Fibroblast of skin of scalp (primary cell): ENCODE data around the gene SPEN.

Experiments used
- DNase-seq: peaks from one replicate; pipeline ENCODE4 v3.0.0-alpha.2; 2013

Gene SPEN

DNA sequence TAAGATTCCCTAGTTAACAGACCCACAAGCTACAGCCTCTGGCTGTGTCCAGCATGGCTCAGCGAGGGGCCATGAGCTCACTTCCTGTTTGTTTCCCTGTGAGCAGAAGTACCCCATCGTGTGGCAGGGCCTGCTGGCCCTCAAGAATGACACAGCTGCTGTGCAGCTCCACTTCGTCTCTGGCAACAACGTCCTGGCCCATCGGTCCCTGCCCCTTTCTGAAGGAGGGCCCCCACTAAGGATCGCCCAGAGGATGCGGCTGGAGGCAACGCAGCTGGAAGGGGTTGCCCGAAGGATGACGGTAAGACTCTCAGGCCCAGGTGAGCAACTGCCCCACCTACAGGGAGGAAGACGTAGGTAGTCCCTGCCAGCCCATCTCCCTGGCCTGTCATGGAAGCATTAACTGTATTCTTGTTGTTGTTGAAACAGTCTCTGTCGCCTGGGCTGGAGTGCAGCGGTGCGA is 90.2 kb downstream of the SPEN start:
- peak; percentile 51 for DNase-seq

DNA sequence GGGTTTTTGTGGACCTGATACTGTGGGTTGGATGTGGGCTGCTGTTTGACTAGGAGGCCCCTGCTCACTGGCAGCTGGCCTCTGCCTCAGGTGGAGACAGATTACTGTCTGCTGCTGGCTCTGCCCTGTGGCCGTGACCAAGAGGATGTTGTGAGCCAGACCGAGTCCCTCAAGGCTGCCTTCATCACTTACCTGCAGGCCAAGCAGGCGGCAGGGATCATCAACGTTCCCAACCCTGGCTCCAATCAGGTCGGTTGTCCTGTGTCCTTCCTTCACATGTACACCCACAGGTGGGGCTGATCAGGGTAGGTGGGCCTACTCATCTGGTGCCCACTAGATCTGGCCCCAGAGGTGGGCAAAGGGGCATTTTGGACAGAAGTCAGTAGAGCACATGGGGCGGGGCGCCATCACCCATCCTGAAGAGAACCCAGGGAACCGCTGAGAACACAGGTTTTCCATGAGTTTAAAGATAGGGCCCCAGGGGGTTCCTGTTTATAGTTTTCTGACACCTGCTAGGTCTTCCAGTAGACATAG is 91.2 kb downstream of the SPEN start:
- DNase-seq: no peak

DNA sequence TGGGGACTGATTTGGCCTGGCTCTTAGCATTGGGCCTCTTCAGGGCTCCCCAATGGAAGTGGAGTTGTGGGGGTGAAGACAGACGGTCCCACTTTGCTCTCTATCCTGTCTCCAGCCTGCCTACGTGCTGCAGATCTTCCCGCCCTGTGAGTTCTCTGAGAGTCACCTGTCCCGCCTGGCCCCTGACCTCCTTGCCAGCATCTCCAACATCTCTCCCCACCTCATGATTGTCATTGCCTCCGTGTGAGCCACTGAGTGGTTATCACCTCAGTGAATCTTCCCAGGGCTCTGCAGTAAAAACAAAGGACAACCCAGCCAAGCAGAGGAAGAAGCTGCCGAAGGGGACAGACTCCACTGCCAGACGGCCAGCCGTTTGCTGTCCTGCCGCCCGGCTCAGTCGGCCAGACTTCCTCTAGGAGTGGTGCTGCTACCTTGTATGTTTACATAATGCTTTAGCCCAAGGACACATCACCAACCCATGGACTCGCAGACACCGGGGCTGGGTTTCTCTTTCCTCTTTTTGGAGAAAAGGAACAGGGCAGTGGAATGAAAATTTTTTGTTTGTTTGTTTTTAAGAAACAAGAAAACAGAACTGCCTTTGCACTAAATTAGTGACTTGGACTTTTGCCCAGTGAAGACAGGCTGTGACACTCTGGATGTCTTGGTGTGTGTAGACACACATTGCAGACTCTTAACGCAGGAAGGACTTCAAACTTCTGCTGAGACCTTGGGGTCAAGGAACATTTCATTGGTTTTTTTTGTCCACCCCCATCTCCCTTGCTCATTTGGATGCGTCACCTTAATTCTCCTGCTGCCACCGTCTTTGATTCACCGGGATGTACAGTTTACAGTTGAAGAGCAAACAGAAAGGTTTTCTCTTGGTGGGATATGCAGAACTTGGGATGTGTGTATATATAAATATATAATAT is 91.9 kb downstream of the SPEN start:
- DNase-seq: no peak

DNA sequence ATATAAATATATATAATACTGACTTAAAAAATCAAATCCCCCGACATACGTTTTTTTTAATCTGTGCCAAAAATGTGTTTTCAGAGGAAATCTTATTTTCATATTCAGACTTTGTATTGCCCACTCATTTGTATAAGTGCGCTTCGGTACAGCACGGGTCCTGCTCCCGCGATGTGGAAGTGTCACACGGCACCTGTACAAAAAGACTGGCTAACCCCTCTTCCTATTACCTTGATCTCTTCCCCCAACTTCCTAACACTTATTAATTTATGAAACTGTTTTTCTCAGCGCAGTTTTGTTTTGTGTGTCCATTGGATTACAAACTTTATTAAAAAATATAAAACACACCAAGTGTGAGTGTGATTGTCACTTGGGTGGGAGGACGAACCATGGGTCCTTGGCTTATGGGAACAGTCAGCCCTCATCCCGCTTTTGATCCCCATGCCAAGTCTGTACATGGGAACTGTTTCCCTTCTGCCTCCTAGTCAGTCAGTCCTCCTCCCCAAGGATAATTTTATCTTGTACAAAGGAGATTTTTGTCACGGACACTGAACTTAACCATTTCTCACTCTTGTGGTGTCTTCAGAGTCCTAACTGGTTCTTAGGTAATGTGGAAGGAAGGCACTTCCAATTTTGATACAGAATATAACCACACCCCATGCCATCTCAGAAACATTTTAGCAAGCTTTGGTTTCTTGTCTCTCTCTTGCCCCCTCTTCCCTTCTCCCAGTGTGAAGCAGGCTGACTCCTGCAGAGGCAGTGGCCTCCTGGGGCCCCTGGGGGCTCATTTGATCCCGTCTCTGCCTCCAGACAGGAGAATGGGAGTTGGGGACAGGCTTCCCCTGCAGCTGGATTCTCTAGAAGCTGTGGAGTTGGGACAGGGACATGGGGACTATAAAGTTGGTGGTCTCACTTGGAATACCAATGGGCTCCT is 92.9 kb downstream of the SPEN start:
- DNase-seq: no peak

DNA sequence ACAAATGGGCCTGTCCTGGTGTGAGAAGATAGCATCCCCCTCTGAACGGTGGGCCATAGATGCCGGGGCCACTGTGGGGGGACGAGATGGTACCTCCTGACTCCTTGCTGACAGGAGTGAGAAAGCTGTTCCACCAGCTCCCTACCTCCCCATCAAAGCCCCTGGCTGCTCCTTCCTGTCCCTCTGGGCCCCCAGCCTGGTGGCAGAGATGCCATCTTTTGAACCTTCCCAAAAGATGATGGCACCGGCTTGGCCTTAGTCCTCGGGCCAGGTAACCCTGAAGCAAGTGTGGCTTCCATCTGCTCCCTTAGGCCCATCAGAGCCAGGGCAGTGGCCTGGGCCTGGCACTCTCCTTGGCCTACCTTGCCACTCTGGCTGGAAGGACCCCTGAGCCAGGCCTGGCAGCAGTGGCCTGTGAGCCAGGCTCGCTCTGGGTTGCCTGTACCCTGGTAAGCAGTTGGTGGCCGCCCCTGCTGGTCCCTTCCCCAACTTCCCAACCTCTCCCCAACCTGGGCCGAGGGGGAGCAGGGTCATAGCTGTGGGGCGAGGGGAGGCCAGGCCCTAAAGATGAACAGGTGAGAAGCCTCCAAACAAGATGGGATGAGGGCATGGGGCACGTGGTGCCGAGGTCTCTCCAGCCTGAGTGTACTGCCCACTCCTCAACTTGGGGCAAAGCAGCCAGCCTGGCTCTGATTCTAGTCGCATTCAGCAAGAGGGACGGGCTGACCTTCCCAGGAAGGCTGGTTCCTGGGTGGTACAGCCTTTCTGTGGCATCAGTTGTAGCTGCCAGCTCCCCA is 93.7 kb downstream of the SPEN start:
- no peak for DNase-seq

DNA sequence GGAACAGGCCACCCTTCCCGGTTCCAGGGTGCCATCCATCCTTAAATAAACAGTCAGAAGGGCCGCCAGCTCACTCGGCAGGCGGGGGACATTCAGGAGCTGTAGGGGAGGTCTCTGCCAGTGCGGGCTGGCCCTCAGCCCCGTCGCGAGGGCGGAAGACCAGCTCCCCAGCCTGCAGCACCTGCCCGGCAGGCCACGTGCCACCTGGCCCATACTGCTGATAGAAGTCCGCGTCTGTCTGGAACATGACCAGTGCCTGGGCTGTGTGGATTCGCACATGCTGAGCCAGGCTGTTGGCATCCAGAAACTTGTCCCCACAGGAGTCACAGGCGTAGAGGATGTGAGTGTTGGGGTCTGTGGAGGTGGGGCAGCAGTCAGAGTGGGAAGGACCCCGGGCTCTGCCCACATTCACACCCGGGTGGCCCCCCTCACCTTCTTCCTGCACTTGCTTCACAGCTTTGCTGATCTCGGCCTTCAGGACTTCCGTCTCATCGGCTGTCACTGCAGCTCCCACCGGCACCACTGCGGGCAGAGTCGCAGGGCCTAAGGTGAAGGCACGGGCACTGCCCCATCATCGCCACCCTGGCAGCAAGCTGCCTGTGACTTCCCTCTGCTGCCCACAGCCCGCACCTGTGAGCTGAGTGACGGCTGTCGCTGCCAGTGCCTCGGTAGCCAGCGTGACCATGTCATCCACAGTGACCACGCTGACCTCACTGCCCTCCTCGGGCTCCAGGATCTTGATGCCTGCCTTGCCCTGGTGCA is 94.6 kb downstream of the SPEN start:
- DNase-seq: no peak

DNA sequence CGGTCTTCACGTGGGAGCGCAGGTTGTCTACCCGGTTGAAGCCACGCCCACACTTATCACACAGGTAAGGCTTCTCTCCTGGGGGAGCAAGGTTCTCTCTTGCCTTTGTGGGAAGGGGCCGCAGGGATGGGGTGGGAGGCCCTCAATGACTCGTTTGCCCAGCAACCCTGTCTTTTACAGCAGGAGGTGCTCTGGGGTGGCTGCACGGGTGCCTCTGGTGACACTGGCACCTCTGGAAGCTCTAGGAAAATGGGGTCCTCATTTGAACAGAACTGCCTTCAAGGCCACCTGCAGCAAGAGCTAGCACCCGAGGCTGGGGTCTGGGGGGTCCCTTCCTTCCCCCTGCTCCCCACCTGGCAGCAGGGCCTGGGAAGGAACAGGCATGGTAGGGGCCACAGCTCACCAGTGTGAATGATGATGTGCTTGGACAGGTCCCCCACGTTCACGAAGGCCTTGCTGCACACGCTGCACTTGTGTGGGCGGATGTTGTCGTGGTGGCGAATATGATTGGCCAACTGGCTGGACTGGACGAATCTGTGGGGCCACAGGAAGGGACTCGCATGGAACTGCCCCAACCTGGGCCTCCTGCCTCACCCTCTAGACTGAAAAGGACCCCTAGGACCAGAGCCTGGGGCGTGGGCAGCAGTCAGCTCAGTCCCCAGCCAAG is 95.3 kb downstream of the SPEN start:
- no peak for DNase-seq

DNA sequence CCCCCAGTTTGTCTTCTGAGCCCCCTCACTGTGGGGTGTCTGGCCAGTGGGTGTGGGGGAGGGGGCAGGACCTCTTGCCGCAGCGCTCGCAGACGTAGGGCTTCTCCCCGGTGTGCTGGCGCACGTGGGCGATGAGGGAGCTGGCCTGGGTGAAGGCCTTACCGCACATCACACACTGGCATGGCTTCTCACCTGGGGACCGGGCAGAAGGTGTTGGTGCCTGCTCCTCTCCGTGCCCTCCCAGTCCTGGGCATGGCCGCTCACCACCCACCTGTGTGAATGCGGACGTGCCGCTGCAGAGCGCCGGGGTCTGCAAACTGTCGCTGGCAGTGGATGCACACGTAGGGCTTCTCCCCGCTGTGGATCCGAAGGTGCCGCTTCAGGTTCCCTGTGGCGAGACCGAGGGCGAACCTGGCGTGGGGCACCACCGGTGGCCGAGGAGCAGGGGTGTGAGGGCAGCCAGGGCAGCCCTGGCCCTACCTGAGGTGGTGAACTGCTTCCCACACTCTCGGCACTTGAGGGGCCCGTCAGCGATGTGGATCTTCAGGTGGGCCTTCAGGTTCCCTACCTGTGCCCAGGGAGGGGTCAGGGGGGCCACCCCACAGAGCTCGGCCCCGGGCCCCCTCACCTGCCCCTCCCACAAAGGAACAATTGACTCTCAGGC is 96.0 kb downstream of the SPEN start:
- DNase-seq: no peak

DNA sequence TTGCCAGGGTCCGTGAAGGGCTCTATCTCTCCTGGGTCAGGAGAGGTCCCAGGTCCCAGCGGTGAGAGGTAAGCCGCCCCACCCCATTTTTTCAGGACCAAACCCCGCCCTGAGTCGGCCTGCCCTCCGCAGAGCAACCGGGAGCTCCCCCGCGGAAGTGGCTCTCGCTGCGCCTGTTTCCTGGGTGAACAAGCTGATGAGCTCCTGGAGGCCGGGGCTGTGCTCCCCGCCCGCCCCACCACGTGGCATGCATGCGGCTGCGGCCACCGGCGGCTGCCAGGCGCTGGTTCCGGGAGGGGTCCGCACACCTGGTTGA is 96.4 kb downstream of the SPEN start:
- no peak for DNase-seq

DNA sequence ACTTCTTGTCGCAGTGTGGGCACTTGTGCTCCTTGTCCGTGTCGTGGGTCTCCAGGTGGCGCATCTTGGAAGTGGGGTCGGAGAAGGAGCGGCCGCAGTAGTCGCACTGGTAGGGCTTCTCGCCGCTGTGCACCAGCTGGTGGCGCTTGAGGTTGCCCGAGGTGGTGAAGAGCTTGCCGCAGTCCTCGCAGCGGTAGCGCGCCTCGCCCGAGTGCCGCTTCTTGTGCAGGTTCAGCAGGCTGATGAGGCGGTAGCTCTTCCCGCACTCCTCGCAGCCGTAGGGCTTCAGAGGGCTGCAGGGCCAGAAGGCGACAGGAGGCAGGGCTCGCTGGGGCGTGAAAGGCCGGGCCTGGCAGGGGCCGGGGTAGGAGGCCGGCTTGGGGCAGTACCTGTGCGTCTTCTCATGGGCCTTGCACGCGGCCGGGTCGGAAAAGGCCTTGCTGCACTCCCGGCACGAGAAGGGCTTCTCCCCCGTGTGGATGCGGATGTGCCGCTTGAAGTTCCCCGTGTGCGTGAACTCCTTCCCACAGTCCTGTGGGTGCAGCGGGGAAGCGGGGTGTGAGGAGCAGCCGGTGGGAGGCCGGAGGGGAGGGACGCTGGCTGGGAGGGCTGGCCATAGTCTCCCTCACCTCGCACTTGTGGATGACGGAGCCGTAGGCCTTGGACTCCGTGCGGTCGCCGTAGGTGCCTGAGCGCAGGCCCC is 97.0 kb downstream of the SPEN start:
- no peak for DNase-seq

DNA sequence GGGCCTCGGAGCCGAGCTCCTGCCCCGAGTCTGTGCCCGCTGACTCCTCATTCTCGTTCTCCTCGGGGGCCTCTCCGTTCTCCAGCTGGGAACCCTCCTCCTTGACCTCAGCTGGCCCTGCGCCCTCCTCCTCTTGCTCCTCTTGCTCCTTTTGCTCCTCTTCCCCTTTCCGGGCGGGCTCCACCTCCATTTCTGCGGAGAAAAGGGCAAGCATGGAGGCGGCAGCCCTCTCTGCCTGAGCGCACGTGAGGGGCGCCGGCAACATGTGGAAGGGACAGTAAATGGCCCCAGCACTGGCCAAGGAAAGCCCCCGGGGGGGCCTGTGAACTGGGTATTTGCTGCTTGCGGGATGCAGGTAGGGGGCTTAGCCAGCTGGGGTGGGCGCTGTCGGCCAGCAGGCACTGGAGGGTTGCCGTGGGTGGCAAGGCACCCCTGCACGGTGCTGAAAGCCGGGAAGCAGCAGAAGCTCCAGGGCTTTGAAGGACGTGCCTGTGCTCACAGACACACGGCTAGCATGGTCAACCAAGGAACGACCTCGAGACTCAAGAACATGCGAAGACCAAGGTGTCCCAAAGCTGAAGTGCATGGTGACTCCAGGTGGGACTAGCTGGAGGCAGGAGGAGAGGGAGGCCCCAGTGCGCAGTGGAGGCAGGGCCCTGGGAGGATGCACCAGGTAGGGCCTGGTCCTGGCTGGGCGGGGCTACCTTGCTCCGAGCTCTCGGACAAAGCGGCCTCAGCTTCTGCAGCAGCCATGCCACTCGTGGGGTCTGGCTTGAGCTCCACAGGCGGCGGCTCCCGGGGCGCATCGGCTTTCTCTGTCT is 97.7 kb downstream of the SPEN start:
- DNase-seq: no peak

DNA sequence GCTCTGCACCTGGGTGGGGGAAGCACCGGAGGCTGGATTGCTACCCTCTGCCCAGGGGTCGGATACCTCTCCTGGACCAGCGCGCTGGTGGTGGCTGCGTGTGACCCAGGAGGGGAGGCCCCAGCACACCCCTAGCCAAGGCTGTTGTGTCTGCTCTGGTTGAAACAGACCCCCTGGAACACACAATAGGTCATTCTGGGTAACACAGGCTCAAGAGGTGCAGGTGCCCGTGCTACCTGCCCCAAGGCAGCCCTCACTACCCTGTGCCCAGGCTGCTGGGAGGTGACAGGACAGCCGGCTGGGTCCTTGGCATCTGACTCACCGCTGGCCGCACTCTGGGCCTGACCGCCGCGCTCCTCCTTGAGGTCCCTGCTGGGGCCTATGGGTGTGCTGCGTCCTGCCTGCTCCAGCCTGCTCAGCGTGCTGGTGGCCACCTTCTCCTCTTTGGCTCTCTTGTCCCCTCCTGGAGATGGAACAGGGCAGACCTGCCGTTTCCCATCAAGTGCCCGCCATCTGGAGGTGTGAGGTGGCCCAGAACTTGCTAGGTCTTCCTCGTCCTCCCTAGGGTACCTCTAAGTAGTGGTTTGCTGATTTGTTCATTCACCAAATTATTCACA is 98.4 kb downstream of the SPEN start:
- no peak for DNase-seq

DNA sequence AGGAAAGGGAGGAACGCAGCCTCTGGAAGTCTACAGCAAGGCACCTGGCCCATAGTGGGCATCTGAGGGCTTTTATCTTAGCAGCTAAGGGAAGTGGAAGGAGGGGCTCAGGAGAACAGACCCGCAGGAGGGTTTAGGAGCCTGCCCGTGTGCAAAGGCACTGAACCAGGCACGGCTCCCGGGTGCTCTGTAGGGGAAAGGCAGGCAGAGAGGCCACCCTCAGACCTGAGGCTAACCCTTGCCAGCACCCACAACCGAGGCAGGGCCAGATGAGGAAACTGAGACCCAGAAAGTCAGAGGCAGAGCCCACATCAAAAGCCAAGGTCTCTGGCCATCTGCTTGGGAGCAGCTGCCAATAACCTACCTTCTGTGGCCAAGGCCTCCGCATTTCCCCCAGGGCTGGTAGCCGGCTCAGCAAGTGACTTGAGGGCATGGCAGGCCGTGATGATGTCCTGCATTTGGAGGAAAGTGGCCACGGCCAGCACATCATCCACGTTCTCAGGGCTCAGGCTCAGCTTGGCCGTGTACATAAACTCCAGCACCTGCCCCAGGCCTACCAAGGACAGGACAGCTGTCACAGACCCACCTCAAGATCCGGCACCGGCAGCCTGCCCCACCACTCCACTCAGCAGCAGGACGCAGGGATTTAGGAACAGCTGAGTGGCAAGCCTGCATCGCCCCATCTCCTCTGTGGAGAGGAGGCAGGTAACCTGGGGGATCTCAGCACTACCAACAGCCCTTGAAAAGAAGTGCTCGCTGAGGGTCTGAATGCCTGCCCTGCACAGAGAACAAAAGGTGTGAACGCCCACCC is 99.3 kb downstream of the SPEN start:
- DNase-seq: no peak

DNA sequence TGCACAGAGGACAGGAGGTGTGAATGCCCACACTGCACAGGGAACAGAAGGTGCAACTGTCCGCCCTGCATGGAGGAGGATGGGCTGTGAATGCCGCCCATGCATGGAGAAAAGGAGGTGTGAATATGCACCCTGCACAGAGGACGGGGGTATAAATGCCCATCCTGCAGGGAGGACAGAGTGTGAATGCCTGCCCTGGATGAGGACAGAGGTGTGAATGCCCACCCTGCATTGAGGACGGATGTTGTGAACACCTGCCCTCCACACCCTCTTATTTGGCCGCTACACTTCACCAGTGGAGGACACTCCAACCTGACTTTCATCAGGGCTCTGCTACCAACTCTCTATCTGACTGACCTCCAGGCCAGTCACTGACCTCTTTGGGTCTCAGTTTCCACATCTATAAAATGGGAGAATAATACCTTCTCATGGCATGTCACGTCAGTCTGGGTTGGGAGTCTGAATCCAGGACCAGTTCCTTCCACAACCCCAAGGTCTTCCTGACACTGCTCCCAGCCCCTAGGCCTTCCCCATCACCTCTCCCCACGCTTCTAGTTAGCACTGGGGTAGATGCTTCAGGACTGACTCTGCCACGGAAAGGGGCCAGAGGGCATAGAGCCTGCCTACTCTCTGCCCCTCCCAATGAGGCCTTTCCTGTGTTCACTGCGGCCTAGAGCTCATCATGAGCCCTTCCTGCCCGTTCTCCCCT is 100.0 kb downstream of the SPEN start:
- DNase-seq: no peak

DNA sequence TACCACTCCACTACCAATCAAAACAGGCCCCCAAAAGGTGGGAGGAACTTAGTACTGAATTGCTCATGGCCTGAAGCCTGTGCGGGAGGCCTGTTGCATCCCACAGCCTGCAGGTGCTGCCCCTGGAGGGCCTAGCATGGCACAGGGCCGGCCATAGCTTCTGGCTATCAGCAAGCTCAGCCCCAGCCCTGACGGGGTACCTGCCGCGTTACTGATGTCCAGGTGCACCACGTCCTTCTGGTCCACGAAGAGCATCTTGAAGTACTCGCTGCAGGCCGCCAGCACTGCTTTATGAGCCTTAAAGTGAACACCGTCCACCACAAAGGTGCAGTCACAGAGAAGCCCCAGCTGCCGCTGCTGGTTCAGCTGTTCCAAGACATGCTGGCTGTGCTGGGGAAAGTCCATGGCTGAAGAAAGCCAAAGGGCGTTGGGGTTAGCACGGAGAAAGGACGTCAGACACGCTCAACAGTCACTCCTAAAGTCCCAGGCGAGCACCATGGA is 100.6 kb downstream of the SPEN start:
- DNase-seq: no peak

DNA sequence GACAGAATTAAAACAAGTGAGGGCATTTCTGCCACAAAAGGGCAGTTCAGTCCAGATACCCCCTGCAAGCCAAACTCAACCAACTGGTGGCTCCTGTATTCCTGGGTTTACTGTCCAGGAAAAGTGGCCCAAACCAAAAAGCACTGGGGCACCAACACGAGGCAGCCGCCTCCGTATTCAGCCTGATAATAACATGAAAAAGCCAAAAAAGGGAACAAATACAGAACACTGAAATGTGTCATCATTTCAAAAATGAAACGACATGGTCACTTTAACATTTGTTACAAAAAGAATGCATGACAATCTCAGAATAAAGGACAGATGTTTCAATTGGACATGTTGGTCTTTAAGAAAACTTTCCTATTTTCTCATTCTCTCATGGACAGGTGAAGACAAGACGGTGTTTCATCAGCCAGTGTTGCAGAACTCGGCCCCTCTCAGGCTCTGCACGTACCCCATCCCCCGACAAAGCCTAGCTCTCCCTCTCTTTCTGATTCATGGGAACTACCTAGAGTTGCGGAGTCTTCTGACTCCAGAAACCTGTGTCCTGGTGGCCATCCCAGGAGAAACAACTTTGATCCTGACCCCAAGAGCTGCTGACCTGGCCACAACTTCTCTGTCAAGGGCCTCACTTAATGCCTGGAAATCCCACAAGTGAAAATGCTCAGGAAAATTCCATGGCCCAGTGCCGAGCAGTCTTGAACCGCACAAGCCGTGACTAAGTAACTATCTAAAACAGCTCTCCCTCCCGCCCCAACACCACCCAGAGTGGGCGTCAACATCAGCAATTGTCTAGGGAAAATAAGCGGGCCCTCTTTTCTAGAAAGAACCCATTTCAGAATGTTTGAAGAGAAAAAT is 101.3 kb downstream of the SPEN start:
- peak; percentile 93 for DNase-seq
